Progenitor cell of endocrine pancreas (in vitro differentiated cells): ENCODE results near the gene LSAMP. TPM values are rescaled to one million over a fixed set of nuclear protein-coding genes. Genes with fewer than 3 reads are reported as not detected.
"Not testable (repeated sequence)": the region's sequence is repeated elsewhere in the genome, so short reads cannot be mapped to it uniquely, and the experiment has no call there.

ENCODE experiments used
- DNase-seq: peaks from one replicate; pipeline ENCODE4 v3.0.0; 2021; ENCODE audit warnings: low spot score; ENCODE audit not compliant: unreplicated experiment
- H3K27ac Mint-ChIP-seq: 2 replicates; pipeline ENCODE4 v1.8.0; 2021; ENCODE audit warnings: mild to moderate bottlenecking, moderate library complexity, mixed read lengths
- H3K27me3 Mint-ChIP-seq: 2 replicates; pipeline ENCODE4 v1.8.0; 2021; ENCODE audit warnings: mixed read lengths
- H3K36me3 Mint-ChIP-seq: 2 replicates; pipeline ENCODE4 v1.8.0; 2022; ENCODE audit warnings: mixed read lengths; ENCODE audit not compliant: insufficient read depth
- H3K4me1 Mint-ChIP-seq: 2 replicates; pipeline ENCODE4 v1.8.0; 2021; ENCODE audit warnings: low read depth, mixed read lengths
- H3K4me3 Mint-ChIP-seq: 2 replicates; pipeline ENCODE4 v1.8.0; 2021; ENCODE audit warnings: low read depth, mild to moderate bottlenecking, moderate library complexity, mixed read lengths
- H3K9me3 Mint-ChIP-seq: 2 replicates; pipeline ENCODE4 v1.8.0; 2021; ENCODE audit warnings: low read depth, mixed read lengths
- total RNA-seq: library from RNA; stranded (reverse); gene quantifications from 2 replicates; pipeline ENCODE4 v1.2.1, GENCODE V29; 2021
- TF ChIP-seq, protein P1 (sequence below): fragments of 200-600 bp; sonication (generic); IDR thresholded peaks from one replicate; pipeline ENCODE4 v1.5.0; 2021; ENCODE audit warnings: antibody characterized with exemption, mild to moderate bottlenecking; ENCODE audit not compliant: unreplicated experiment

LSAMP gene
- total RNA-seq, 1 donor from 2014 or later, result 20.7 TPM

DNA sequence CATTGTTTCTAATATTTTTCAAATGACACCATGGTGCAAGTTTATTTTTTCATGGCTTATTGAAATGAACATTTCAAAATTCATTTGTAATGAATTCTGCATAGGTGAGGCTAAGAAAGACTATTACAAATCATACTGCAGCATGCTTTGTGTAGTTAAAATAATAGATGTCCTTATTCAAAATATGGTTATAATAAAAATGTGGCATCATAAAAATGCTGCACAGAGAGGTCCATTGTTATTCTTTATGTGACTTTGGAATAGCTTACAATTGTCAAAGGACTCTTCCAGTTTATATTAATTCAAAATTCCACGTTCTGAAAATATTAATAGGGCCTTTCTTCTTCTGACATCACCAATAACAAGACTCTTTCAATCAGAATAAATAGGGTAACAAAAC, 599.3 kb downstream of the LSAMP start:
- Mint-ChIP-seq H3K27ac (no peak overlapping the region), H3K9me3 (no peaks in the 10 kb centered on the region), H3K27me3 (no peaks in the 10 kb centered on the region), H3K36me3 (no peaks in the 10 kb centered on the region), H3K4me3 (no peak overlapping the region), H3K4me1 (no peaks in the 10 kb centered on the region)
- DNase-seq, result no peak
- TF ChIP-seq, protein P1, sequence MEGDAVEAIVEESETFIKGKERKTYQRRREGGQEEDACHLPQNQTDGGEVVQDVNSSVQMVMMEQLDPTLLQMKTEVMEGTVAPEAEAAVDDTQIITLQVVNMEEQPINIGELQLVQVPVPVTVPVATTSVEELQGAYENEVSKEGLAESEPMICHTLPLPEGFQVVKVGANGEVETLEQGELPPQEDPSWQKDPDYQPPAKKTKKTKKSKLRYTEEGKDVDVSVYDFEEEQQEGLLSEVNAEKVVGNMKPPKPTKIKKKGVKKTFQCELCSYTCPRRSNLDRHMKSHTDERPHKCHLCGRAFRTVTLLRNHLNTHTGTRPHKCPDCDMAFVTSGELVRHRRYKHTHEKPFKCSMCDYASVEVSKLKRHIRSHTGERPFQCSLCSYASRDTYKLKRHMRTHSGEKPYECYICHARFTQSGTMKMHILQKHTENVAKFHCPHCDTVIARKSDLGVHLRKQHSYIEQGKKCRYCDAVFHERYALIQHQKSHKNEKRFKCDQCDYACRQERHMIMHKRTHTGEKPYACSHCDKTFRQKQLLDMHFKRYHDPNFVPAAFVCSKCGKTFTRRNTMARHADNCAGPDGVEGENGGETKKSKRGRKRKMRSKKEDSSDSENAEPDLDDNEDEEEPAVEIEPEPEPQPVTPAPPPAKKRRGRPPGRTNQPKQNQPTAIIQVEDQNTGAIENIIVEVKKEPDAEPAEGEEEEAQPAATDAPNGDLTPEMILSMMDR, result no peak

- H3K9me3 Mint-ChIP-seq, H3K36me3 Mint-ChIP-seq, H3K4me1 Mint-ChIP-seq: not testable (repeated sequence)
These were observed 600.6 kb downstream of the LSAMP start for GRCh38 chr3:115844729-115845128.

DNA sequence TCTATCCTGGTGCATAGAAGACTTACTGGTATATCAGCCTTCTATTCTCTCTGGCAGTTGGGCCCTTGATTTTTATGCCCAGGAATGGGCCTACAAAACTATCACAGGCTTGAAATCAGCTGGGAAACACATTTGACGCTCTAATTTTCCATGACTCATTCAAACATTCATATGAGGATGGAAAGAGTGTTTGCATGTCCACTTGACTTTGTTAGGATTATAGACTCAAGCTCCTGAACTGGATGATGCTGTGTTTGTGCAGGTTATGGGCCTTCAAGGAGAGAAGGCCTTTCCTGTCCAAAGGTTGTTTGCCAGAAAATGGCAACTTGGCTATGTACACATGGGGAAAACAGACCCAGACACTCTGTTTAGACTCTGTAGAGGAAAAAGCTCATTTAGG, 602.1 kb downstream of the LSAMP start:
- H3K4me1 Mint-ChIP-seq, result no peaks in the 10 kb centered on the region
- H3K27ac Mint-ChIP-seq, result no peak overlapping the region
- TF ChIP-seq, protein P1, result no peak
- no peaks in the 10 kb centered on the region for H3K36me3 Mint-ChIP-seq
- DNase-seq, result no peak
- H3K9me3 Mint-ChIP-seq, result no peaks in the 10 kb centered on the region
- no peaks in the 10 kb centered on the region for H3K27me3 Mint-ChIP-seq
- H3K4me3 Mint-ChIP-seq, result no peak overlapping the region

More at GRCh38 chr3:115844729-115845128, 600.6 kb downstream of the LSAMP start:
- not testable (repeated sequence) for H3K27ac Mint-ChIP-seq, H3K4me3 Mint-ChIP-seq, H3K27me3 Mint-ChIP-seq, DNase-seq

DNA sequence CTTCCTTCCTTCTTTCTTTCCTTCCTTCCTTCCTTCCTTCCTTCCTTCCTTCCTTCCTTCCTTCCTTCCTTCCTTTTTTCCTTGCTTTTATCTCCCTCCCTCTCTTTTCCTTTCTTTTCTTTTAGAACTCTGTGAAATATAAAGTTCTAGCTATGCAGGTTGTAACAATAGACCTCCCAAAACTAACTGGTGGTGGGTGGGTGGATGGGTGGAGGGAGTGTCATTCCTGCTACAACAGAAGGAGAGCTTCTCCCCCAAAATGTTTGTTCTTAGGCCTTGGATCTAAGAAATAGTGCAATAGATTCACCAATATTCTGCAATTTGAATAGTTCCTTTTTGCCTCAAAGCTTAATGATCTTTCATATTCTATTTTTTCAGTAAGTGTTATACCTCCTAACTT, 606.0 kb downstream of the LSAMP start:
- H3K4me1 Mint-ChIP-seq, result no peaks in the 10 kb centered on the region
- H3K9me3 Mint-ChIP-seq, result no peaks in the 10 kb centered on the region
- DNase-seq, result no peak
- H3K36me3 Mint-ChIP-seq, result no peaks in the 10 kb centered on the region
- H3K27me3 Mint-ChIP-seq, result no peaks in the 10 kb centered on the region
- no peak overlapping the region for H3K4me3 Mint-ChIP-seq
- TF ChIP-seq, protein P1, result no peak
- no peak overlapping the region for H3K27ac Mint-ChIP-seq

DNA sequence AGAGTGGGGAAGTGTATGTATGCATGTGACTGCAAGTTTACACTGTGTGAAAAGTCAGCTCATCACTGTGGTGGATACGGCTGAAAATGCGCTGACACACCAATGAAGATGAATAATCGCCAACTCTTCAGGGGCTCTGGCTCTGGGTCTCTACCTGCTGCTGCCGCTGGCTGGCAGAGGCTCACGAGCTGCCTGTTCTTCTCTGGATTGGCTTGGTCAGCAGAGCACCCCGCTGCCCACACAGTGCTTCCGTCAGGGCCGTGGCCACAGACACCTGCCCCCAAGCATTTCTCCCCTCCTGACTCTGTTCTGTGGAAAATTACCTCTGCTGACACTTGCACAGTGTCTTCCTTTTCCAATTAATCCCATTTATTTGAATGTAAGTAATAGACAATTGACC, 606.5 kb downstream of the LSAMP start:
- TF ChIP-seq, protein P1, result no peak
- no peak overlapping the region for H3K27ac Mint-ChIP-seq
- H3K4me3 Mint-ChIP-seq, result no peak overlapping the region
- no peaks in the 10 kb centered on the region for H3K9me3 Mint-ChIP-seq
- H3K4me1 Mint-ChIP-seq, result no peaks in the 10 kb centered on the region
- DNase-seq, result no peak
- no peaks in the 10 kb centered on the region for H3K36me3 Mint-ChIP-seq
- no peaks in the 10 kb centered on the region for H3K27me3 Mint-ChIP-seq

DNA sequence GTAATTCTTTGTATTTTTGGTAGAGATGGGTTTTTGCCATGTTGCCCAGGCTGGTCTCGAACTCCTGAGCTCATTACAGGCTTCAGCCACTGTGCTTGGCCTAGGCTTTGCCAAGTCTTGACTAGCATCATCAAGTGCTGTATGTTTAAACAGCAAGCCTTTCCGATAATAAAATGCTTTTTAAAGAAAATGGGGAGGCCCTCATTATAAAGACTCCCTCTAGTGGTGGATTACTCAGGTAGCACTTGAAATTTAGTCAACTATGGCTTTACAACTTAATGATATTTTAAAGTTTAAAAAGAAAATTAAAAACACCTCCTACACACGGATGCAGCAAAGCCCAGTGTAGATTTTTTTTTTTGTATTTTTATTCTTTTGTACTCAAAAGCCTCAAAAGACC, 608.3 kb downstream of the LSAMP start:
- TF ChIP-seq, protein P1, result peak; percentile 65
- H3K27me3 Mint-ChIP-seq, result no peaks in the 10 kb centered on the region
- no peak for DNase-seq
- no peak overlapping the region for H3K4me3 Mint-ChIP-seq
- H3K4me1 Mint-ChIP-seq, result no peaks in the 10 kb centered on the region
- H3K36me3 Mint-ChIP-seq, result no peaks in the 10 kb centered on the region
- H3K9me3 Mint-ChIP-seq, result no peaks in the 10 kb centered on the region
- H3K27ac Mint-ChIP-seq, result no peak overlapping the region
